Hematopoietic multipotent progenitor cell treated with erythropoietin and hydrocortisone succinate and interleukin-3 and kit ligand, for 6 days (in vitro differentiated cells): ENCODE data around the gene CFAP74.

ENCODE experiments used
- DNase-seq: peaks from one replicate; pipeline ENCODE4 v3.0.0-alpha.2; 2015

The CFAP74 gene

DNA sequence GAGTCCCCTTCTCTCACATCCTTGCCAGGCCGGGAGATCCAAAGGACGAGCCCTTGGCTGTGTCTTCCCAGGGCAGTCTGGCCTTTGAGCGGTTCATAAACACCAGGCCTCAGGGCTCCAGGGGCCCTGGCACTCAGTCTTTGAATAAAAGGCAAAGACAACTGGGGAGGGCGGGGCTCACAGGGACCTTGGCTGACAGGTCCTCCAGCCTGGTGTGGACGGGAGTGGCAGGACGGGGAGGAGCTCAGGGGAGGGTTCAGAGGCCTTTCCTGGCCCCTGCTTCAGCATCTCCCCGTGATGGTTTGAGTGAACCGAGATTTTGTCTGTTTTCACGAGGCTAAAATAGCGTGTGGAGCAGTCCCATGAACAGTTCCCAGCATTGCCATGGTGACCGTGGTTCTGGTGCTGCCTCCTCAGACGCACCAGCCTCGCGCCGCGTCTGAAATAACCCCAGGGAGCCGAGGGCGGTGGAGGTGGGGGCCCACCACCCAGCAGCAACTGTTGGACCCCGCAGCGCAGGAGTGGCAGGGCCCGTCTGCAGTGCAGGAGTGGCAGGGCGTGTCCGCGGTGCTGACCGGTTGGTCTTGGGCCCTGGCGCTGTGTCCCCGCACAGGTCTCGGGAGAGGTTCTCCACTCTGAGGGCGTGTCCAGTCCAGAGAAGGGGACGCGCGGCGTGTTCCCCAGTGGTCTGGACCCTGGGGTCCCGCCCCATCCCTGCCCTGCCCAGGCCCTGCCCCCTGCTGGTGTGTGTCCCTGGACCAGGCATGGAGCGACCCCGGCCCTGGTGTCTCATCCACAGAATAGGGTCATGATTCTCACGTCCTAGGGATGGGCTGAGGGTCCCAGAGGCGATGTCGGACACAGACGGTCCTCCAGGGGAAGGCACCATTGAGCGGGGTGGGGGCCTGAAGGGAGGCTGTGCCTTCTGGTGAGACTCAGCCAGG, 39.5 kb upstream of the CFAP74 start:
- no peak for DNase-seq

DNA sequence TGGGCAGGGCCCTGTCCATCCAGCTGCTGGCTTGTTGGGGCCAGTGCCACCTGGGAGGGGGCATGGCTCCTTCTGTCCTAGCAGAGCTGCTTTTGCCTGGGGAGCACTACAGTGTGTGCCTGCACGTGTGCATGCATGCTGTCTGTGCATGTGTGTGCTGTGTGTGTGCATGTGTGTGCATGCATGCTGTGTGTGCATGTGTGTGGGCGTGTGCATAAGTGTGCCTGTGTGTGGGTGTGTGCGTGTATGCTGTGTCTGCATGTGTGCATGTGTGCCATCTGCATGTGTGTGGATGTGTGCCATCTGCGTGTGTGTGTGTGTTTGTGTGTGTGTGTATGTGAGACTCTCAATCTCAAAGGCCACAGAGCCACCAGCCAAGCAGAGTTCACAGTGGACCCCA, 38.3 kb upstream of the CFAP74 start:
- no peak for DNase-seq

DNA sequence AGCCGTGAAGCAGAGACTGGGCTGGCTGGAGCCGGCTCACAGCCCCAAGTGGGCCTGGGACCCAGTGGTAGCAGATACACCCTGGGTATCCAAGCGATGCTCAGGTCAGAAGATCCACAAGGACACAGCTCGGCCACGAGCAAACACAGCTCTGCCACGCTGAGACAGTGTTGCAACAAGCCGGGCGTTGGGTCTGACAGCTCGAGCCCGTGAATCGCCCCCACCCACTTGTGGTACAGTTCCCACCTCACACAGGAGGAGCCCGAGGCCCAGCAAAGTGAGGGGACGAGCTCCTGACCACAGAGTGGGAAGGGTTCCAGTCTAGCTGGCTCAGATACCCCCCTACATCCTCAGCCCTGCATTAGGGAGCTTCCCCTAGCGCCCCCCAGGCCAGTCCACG, 37.7 kb upstream of the CFAP74 start:
- DNase-seq, result no peak

DNA sequence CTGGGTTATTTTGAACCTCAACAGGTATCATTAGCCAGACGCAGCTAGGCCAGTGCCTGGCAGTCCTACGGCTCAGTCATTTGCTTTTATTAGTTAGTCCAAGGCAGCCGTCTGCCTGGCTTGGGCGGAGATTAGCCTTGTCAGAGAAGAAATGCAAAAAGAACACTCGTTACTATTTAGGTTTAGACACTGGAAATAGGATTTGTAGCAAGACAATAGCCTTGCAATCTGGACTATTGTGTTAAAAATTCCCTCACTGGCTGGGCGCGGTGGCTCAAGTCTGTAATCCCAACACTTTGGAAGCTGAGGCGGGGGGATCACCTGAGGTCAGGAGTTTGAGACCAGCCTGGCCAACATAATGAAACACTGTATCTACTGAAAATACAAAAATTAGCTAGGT, 35.7 kb upstream of the CFAP74 start:
- DNase-seq, result no peak

DNA sequence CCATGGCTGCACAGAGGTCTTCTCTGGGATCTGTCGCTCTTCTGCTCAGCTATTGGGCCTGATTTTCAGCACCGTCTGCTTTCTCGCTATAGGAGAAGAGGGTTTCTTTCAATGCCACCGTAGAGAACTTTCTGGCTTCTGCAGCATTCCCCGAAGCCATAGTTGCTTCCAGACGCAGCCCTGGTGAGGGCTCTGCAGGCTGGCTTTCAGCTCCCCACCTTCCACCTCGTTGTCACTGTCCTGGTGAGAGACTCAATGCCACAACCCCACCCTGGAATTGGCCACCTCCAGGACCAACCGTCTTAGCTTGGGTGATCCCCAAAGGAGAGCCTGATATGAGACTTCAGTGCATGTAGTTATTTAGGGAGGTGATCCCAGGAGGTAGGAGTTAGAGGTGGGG, 34.6 kb upstream of the CFAP74 start:
- DNase-seq, result no peak

DNA sequence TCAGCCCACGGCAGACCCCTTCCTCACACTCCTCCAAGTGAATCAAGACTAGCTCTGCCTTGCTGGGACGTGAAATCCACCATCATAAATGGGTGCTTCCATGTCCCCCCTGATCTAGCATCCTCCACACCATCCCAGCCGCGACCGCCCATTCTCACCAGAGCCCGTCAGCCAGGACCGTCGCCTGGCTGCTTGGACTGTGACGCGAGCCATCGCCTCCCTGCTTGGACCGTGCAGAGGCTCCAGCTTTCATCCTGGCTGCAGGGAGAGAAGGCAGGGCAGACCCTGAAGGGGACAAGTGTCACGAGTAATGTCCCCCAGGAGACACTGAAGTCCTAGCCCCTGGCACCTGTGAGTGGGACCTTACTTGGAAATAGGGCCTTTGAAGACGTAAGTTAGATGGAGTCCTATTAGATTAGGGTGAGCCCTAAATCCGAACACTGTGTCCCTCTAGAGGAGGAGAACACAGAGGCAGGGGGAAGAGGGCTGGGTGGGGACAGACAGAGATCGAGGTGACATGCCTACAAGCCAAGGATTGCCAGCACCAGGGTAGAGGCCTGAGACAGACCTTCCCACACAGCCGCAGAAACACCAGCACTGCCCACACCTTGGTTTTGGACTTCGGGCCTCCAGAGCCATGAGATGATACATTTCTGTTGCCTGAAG, 33.9 kb upstream of the CFAP74 start:
- no peak for DNase-seq

DNA sequence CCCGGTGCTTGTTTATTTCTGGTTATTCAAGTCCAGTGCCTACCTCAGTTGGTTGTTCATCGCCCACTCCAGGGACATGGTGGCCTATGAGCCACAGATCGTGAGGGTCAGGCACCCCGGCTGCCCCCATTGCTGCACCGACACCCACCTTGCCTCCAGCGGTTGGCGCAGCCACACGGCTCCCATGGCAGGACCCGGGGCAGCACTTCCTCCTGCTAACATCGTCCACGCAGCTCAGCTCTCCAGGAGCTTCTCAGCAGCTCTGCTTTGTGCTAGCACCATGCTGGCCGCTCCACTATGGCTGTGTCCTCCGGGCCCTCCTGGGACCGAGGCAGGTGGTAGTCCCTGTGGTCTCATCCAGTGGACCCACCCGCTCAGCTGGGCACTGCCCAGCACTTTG, 32.7 kb upstream of the CFAP74 start:
- no peak for DNase-seq

DNA sequence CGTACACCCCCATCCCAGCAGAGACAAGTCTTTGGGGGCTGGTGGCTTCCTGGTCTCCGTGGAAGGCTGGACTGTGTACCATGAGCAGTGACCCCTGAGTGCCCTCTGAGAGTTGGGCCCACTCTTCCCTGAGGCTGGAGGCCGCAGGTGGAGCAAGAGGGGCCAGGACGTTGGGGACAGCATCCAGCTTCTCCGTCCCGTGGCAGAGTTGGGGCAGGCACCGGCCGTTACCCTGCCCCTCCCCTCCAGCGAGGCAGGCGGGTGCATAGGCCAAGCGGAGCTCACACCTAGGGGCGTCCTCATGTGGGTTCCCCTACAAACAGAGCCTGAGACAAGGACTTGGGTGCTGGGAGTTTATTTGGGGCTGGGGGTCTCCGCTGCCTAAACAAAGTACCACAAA, 29.6 kb upstream of the CFAP74 start:
- DNase-seq, result no peak

DNA sequence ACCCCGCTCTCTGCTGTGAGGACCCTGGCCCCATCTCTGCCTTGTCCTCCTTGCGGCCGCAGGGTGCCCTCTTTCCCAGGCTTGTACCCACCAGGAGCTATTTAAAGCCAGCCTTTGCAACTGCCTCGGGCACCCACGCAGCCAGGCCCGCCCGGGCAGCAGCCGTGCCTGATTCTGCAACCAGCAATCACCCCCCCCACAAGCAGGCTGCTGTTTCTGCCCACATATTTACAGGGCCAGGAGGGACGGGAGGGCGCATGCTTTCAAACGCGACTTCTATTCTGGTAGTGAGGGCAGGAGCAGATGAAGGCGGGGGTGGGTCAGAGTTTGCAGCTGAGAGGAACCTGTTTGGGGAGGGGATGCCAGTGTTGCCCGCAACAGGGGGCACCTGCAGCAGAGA, 29.2 kb upstream of the CFAP74 start:
- no peak for DNase-seq

DNA sequence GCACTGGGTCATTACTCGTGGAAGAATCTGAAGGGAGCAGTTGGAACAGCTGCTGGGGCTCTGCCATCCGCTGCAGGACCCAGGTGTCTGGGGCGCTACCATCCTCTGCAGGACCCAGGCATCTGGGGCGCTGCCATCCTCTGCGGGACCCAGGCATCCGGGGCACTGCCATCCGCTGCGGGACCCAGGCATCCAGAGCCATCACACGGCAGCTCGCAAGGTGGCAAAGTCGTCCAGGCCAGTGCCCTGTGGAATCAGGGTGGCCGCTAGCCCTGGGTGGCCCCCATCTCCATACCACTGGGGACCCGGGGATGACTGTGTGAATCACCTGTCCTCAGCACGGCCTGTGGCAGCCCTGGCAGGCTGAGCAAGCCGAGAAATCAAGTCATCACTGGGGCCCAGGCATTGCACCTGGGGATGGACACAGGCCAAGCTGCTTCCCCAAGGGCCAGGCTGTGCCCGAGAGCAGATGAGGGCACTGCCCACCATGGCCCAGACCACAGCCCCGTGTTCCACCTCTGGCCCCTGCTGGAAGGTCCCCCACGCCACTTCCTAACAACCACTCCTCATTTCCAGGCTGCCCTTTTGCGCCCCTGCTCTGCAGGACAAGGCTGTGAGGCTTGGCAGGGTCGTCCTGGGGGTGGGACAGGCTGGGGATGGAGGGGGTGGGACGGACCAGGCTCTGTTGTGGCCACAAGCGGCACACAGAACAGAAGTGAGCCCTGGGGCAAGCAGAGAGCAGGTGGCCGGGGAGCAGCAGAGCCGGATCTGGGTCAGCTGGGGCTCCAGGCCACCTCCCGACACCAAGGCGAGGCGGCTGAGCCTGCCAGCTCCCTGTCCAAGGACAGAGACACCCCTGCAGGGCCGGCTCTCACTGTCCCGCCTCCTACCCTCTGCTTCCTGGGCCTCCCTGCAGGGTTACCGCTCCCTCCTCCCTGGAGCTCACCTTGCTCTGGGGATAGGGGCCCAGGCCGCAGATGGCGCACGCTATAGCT, 28.3 kb upstream of the CFAP74 start:
- no peak for DNase-seq

DNA sequence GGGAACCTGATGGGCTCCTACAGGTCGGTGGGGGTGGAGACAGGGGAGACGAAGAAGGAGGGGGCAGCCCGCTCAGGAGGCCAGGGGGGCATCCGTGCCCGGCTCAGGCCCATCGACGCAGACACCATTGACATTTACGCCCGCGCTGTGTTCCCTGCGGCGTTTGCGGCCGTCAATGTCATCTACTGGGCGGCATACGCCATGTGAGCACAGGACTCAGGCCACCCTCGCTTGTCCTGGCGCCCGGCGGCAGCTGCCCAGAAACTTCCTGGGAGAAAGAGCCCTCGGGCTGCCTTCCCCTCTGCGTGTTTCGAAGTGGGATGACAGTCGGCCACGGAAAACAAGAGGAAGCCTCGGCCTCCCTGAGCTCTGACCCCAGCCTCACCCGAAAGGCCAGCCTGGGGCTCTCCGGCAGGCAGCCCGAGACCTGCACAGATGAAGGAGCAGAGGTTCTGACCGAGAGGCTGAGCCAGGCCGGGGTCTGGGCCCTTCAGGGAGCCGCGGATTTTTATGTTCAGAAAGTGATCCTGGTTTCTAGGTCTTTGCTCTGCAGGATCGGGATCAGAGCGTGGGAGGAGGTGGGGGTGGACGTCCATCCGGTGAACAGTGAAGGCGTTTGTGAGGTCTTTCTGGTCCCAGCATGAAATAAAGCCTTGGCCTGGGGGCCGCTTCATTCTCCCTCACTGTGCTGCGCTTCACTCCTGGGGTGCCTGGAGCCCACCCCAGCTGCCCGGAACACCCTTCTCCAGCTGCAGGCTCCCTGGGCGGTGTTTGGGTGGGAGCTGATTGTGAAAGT, 26.7 kb upstream of the CFAP74 start:
- DNase-seq, result no peak

DNA sequence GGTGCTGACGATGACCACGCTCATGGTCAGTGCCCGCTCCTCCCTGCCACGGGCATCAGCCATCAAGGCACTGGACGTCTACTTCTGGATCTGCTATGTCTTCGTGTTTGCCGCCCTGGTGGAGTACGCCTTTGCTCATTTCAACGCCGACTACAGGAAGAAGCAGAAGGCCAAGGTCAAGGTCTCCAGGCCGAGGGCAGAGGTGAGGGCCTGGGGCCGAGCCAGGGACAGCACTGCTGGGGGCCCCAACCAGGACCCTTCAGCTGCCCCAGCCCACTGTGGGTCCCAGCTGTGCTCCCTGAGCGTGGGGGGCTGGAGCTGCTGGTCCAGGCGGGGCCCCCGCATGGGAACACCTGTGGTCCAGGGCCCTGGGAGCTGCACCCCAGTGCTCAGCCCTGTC, 26.0 kb upstream of the CFAP74 start:
- no peak for DNase-seq

DNA sequence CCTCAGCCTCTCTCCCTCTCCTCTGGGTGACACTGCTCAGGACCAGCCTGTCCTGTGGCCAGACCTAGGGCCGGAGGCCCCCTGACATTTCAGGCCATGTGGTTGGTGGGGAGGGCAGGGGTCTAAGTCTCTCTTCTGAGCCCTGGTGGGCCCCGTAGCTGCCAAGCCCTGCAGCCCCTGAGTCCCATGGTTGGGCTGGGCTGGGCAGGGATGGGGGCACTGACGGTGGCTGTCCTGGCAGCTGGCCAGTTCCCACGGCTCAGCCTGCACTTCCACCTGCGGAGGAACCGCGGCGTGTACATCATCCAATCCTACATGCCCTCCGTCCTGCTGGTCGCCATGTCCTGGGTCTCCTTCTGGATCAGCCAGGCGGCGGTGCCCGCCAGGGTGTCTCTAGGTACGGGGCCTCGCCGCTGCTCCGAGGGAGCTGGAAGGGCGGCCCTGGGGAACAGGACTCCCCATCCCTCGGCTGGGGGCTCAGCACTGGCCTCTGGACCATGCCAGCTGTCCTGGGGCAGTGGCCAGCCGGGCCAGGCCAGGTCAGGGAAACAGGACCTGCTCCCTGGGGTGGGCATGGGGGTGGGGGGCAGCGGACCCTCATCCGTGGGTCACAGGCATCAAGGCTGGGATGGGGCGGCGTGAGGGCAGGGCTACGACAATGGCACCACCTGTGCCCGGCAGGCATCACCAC, 25.4 kb upstream of the CFAP74 start:
- DNase-seq, result no peak

DNA sequence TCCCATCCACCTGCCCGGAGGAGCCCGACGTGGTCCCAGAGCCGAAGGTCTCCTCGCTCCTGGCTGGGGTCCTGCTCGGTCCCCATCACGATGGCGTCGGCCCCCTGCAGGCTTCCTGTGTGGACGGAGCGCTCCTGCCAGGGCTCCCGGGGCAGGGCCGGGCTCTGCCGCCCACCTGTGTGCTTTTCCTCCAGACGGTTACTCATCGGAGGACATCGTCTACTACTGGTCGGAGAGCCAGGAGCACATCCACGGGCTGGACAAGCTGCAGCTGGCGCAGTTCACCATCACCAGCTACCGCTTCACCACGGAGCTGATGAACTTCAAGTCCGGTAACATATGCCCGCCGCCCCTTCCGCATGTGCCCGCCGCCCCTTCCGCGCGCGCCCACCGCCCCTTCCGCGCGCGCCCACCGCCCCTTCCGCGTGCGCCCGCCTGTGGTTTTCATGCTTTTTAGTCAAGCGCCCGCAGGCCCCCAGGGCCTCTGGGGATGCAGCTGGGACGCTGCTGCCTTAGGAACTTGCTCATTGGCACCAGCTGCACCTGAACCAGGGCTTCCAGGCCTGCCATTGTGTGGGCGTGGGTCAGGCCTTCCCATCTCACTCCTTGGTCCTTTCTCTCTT, 24.5 kb upstream of the CFAP74 start:
- no peak for DNase-seq

DNA sequence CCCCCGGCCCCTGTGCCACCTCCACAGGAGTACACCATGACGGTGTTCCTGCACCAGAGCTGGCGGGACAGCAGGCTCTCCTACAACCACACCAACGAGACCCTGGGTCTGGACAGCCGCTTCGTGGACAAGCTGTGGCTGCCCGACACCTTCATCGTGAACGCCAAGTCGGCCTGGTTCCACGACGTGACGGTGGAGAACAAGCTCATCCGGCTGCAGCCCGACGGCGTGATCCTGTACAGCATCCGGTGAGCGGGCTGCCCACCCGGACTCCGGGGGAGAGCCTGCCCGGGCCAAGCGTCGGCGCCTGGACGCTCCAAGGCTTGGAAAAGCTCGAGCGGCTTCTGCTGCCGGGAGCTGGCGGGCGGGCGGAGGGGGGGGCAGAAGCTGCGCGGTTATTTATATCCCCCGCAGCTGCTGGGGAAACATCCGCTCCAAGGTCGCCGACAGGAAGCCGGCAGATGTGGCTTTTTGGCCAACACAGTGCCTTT, 21.9 kb upstream of the CFAP74 start:
- peak; percentile 12 for DNase-seq

DNA sequence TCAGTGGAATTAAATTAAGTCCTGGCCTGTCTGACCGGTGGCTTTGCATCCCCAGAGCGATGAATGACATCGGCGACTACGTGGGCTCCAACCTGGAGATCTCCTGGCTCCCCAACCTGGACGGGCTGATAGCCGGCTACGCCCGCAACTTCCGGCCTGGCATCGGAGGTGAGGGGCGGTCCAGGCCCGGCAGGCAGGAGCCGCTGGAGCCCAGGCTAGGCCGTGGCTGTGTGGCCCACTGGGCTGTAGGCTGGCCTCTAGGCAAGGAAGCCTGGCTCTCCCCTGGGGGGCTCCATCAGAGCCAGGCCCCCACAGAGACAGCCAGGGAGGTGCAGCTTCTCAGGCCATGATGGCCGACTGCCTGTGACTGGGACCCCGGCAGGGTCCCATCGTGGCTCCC, 21.3 kb upstream of the CFAP74 start:
- DNase-seq, result no peak

DNA sequence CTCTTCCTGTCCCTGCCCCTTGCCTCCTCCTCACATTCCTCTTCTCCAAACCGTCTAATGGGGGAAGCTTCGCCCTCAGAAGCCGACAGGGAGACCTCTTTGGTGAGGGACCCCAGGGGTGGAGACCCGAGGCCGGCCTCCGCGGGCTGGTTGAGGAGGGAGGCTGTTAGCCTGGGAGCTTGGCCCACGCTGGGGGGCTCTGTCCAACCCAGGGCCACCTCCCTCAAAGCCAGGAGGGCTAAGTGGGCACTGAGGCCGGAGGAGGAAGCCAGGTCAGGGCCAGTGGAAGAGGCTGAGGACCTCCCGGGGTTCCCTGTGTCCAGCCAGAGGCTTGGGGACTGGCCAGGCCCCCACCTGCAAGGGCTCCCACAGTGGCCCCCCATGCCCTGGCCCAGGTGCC, 20.9 kb upstream of the CFAP74 start:
- DNase-seq, result no peak

DNA sequence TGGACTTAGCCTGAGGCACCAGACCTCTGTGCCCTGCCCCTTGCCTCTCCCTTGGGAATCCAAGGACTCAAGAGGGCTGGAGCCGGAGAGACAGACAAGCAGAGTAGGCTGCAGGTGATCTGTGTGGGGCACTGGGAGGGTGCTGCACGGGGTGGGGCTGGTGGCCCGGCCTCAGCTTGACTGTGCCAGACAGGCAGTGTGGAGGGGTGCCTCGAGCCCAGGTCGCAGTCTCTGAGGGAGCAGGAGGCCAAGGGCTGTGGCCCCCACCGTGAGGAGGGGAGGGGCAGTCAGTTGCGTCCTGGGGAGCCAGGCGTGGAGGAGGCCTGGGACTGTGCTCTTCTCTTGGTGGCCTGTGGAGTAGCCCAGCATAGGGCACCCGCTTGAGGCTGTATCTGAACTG, 19.6 kb upstream of the CFAP74 start:
- no peak for DNase-seq

DNA sequence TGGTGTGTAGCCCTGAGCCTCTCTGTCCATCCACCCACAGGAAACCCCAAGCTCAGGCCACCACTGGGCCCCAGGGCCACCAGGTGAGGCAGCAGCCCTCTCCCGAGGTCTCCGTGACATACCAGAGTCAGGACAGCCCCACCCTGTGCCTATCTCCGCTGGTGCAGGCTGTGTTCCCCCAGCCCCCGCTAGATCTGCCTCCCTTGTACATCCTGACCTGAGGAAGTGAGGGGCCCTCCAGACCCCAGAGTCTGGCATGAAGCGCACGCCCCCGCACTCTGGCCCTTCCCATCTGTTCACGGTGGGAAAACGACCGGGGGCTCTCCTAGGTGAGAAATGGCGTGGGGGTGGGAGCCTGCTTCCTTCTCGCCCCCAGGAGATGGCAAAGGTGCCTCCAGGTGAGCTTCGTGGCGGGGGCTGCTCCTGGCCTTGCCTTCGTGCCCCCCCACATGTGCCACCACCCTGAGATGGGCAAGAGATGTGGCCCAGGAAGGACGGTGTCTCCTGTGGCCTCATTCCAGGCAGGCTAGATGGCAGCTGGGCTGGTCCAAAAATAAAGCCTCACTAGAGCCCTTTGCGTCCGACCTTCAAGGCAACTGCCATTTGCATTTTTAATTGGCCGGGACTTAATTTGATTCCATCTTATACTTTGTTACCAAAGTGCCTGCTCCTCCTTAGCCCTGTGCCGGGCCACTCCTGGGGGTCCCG, 18.6 kb upstream of the CFAP74 start:
- DNase-seq, result no peak

DNA sequence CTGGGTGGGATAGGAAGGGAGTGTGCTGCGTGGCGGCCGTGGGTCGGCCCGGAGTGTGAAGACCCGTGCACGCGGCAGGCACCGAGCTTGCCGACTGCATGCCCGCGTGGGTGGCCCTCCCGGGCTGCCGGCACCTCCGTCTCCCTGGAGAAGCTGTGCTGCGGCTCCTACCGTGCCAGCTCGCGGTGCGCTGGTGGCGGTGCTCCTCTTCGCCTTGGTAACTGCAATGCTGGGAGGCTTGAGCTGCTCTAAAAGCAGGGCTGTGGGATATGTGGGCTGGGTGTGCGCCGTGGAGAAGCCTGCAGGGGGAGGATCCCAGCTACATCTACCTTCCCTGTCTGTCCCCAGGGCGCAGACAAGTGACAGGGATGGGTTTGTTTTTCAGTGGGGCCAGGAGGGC, 18.0 kb upstream of the CFAP74 start:
- DNase-seq, result no peak

DNA sequence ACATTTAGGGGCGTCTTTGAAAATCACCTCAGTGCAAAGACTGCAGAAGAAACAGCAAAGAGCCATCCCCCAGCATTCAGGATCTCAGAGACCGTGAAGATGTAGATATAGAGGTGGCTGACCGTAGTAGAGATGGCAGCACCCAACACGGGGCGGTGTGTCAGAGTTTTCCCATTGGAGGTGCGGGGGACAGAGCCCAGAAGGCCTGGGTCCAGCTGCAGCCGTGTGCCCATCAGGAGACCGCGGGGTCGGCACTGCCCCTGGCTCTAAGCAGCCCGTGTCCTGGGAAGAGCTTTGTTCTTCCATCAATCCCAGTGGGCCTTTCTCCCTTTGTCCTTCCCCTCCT, 16.7 kb upstream of the CFAP74 start:
- DNase-seq, result peak; percentile 9
